GM19238 (cell line): ENCODE results near the gene TBKBP1.

Experiments
- DNase-seq: peaks from one replicate; pipeline ENCODE4 v3.0.0; 2011; ENCODE audit warnings: low spot score; ENCODE audit not compliant: insufficient read length

Gene TBKBP1

DNA sequence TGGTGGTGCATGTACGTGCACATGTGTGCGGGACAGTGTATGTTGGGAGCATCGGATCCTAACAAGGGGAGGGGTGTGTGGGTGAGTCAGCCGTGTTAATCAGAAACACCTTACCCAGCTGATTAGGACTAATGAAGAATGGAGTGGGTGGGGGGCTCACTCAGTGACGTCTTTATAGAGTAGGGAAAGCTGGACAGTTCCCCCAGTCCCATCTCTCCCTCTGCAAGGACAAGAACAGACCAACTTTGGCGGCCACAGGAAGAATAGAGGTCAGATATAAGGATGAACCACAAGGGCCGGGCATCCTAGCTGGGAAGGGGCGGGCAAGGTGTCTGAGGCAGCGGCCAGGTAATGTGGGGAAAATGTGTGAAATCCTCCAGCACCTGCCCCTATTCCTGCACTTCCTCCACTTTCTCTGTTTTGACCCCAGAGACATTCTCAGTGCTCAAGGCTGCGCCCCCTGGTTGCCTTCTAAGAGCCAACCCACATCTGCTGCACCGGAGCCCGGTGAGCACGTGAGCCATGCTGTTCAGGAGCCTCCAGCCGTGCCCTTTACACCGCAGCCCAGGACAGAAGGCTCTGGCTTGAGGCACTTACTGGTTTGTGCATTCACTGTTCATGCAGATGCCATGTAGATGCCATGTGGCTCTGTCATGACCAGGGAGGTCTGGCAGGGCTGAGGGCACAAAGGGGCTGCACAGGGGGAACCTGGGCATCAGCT lies 20.2 kb downstream of the TBKBP1 start:
- DNase-seq = no peak

DNA sequence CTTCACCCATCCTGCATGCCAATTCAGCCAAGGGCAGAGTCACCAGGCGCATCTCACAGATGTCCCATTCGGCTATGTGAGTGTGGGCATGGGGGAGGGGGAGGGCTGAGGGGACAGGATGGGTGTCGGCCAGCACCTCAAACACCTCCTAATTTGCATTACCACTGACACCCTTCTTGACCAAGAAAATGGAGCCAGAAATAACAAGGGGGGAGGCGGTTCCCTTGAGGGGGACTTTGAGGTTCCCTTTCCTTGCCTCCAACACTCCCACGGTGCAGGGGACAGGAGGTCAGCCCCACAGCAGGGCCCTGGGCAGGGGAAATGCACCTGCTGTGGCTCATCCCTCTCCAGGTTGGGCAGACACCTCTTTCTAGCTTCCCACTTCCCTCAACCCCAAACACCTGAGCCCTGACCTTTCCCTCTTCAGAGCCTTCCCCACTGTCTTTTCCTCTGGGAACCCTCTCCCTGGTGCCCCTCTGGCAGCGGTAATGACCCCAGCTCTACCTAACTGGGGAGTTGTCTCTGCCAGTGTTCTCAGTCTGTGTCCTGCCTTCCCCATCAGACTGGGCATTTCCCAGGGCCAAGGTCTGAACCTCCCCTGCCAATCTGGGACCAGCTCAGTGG lies 20.9 kb downstream of the TBKBP1 start:
- no peak for DNase-seq

DNA sequence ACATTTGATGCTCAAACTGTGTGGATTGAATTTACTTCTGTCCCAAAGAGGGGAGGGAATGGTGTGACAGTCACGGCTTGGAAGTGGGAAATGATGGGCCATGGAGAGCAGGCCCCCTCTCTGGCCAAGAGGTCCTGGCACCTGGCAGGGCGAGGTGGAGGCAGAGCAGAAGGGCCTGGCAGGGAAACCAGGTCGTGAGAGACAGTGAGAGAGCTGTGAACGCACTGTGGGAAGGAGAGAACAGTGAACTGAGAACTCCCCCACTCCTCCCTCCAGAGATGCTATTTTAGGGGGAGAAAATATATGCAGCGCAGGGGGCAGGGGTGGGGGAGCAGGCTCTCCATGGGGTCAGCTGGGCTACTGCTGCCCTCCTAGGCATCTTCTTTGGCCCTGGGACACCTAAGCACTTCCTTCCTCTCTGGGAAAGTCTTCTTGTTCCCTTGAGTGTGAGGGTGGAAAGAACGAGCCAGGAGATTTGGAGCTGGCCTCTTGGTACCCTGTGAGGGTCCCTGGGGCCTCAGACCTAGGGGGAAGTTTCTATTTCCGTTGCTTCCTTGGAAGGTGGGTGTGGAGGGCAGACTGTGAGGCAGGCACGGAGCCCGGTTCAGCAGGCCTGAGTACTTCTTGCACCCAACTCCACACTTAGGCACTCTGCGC lies 21.8 kb downstream of the TBKBP1 start:
- no peak for DNase-seq

DNA sequence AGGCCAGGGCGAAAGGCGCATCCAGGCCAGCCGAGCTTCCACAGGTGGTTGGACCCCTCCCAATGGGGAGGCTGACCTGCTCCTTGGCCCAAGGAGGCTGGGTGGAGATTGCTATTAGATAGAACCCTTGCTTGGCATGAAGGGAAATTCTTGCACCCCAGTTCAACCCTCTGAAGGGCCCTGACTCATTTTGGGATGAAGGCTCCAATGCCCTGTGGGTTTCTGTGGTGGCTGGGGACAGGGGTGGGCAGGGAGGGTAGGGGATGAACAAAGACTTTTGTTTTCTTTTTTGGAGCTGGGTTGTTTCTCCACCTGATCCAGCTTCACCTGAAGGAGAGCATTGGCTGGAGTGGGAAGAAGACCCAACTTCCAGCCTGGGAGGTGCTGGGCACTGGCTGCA lies 22.4 kb downstream of the TBKBP1 start:
- no peak for DNase-seq

DNA sequence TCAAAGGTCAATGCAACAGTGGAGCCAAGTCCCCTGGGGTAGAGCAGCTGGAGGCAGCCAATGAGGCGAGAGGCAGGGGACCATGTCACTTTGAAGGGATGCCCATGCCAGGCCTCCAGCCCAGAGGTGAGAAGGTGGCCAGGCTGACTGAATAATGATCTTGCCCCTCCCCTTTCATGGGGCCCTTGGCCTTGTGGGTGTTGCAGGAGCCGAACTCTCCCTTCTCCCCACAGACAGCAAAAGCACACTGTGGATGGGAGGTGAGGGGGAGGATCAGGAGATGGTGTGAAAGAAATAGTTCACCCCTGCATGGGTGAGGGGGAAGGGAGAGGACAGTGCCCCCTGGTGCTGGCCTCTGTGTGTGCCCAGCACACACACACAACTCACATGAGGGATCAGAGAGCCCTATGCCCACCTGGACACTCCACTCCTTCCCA lies 23.3 kb downstream of the TBKBP1 start:
- DNase-seq = no peak

DNA sequence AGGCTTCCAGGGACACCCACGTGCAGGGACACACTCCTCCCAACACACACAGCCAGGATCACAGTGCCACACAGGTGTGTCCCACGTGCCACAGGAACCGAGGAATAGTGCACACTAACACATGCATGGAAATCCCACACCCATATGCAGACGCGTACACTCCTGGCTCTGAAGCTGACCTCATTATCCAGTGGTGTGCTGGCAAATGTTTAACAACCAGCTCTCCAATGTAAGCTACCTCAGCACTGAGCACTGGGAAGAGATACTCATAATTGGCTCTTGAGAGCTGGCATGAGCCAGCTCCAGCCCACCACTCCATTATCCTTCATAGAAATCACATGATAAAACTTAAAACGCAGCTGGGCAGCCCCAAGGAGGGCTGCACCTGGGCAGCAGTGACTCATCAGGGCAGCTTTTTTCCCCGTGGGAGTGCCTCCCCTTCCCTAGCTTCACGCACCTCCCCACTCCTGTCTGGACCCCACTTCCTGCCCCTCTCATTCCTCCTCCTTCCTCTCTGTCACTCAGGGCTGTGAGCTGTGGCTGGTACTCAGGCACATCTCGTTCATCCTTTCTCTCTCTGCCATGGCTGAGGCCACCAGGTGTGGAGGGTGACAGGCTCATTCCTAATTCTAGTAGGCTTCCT lies 24.1 kb downstream of the TBKBP1 start:
- no peak for DNase-seq

DNA sequence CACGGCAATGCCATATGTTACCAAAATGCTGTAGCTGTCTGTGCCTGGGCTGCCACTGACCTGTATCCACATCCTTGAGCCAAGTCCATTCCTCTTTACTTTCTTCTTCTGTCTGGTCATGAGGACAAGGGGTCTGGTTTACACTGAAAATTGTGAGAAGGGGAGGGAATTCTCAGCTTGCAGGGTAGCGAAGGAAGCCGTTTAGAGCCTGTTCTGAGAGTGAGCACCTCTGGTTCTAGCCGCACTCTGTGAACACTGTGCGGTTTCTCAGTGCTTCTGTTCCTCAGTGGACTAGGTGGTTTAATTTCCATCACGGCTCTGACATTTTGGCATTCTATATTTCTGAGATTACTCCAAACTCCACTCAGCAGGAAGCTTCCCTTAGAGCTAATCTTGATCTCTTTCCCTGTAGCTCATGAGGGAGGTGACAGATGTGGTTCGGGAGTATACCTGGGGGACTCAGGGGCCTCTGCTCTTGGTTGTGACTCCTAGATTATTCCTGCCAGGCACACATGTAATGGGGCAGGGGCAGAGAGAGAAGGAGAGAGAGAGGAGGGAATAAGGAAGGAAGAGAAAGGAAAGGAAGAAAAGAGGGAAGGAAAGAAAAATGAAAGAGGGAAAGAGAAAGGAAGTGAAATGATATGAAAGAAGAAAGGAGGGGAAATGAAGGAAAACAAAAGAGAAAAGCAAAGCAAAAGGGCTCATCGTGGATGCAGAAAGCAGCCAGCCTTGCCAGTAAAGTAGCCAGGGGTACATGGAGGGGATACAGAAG lies 24.9 kb downstream of the TBKBP1 start:
- DNase-seq = no peak

DNA sequence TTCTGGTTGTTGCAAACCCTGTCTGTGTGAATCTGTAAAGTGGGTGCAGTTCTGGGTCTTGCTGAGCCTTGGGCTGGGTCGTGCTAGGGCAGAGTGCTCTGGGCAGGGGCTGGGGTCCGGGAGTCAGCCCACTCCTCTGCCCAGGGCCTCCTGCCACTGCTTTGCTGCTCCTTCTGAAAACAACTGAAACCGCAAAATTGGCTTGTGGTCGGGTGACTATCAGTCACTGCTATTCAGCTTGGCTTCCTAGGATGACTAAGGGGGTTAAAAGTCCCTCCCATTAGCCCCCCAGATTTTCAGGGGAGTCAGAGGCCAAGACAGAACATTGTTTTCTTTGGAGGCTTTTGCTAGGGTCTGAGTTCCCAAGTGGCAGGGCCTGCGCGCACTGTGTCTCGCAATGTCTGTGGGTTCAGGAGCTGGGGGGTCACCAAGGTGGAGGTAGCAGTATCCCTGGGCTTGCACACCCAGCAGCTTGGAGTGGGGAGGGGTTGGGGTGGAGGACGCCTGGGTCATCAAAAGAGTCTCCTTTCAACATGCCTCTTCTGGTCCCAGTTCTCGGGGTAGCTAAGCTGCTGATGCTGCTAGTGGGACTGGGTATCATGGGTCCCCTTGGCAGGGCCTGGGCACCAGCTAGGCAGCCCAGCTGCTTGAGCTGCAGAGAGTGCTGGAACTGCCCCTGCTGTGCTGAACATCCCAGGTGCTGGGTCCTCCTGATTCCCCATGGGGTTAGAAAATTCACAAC lies 25.6 kb downstream of the TBKBP1 start:
- DNase-seq = no peak

DNA sequence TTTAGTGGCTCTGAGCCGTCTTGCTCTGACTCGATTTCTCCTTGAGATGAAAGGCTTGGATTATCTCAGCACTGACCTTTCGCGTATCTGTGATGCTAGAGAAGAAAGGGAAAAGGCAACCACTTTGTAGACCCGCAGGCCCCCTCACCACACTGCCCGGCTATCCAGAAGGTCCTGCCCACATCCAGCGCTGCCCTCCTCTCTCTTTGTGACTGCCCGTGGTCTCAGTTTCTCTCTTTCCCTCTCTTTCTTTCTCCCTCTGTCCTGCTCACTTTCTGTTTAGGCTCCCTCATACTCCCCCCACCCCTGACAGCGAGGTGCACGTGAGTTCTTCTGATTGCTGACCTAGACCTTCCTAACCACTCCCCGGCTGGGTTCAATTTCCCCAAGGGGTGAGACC lies 26.2 kb downstream of the TBKBP1 start:
- no peak for DNase-seq

DNA sequence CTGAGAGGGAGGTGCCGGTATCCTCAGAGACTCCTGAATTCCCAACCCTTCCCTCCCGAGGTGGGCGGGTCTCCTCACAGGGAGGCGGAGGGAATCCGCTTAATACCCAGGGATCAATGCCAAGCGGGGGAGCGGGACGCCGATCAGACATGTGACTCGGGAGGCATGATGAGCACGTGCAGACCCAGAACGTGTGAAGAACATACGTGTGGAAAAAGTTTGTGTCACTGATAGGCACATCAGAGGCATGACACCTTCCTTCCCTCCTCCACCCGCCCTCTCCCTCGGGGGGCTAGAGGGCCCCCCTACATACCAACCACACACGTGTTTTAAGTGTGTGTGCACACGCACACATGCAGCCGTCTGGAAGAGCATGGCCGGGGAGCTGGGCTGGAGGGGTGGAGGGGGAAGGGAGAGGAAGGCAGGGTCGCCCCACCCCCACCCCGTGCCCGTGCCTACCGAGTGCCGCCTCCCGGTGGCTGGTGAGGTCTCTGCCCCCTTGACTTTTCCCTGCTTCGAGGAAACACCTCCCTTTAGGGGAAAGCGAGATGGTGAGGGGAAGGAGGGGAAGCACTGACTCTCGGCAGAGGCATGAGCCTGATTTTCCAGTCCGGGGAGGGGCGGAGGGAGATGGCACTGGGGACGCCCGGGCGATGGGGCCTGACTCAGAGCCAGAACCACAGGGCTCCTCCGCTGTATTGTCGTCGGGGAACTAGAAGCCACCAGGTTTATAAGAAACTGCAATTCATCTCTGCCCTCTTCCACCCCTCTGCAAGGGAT lies 27.0 kb downstream of the TBKBP1 start:
- peak; percentile 59 for DNase-seq

DNA sequence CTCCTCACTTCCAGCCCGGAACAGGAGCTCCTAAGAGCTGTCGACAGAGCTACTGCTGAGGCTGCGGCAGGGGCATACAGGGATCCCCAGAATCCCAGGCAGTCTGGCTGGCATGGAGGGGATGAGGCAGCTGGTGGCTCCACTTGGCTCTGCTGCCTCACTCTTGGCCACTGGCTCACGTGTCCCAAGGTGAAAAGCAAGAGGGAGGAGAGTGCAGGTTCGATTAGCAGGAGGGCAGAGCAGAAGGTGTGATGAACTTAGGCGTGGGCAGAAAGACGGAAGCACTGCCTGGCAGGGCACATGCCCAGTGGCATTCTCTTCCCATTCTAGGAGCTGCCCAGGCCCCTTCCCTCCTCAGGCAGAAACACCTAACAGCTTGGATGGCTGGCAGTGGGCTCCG lies 27.8 kb downstream of the TBKBP1 start:
- no peak for DNase-seq

DNA sequence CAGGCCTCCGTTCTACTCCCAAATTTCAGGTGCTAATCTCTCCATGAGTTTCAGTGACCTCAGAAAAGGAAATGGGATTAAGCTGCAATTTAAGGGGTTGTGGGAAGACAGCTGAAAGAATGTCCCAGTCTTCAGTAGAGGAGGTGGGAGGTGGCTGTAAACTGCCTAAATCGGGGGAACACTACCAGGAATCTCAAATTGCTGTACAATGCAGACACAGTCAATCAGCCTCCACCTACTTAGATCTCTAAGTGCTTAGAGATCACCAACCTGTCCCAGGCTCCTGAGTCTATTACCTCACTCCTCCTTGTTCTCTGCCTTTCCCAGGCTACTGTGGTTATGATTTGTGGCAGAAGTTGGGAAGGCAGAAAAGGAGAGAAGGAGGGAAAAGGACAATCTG lies 30.7 kb downstream of the TBKBP1 start:
- DNase-seq = no peak

DNA sequence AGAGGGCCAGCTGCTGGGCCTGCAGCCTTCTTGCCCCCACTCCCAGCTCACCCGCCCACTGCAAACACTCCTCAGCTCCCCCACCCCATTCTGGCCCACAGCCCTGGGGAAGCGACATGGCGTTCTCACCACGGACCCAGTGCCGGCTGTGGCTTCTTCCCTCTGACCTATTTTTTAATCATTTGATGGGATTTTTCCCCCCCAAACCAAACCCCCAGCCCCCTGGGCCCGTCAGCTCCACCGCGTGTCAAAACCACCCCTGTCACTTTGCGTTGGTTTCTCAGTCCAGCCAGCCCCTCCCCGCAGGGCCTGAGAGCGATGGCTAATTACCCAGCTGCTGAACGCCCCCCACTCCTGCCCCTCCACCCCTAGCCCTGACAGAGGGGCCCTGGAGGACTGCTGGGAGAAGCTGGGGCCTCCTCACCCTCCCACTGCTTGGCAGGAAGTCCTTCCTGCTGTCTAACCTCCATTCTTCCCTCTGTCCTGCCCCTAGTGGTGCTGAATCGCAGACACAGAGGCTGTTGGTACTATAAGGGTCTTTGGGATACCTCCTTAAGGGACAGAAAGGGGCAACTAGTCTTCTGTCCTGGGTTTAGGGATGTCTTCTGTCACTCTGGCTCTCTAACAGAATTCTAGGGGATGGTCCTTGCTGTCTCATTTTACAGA lies 31.6 kb downstream of the TBKBP1 start:
- no peak for DNase-seq

DNA sequence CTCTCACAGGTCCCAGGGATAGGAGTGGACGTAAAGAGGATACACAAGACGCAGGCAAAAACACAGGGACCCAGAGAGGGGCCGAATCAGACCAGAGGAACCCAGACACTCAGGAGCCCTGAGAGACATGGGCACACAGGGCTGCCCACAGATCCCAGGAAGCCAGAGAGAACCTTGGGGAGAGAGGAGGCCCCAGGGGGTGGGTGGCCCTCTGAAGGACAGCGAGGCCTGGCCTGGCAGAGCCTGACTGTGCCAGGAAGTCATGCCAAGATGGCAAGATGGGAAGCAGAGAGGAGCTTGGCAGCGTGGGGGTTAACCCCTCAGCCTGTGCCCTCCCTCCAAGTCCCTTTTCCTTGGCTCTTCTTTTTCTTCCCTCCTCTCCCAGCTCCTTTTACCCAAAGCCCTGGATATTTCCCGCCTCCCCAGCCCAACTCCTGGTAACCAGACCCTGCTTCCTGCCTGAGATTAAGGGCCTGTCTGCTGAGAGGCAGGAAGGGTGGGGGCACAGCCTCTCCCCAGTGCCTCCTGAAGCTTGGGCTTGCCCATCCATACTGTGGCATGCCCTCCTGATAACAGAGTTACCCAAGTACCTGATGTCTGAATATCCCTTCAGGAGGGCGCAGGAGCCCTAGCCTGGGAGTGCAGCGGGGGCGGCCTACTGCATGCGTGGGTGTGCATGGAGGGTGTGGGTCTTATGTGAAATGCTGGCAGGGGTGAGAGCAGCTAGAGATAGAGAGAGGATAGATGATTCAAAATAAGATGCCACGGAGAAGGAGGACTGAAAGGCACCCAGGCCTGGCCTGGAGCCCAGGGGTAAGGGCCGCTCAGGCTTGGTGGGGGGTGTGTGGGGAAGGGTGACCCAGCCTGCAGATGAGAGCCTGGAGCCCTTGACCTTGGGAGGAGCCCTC lies 33.1 kb downstream of the TBKBP1 start:
- DNase-seq = no peak

DNA sequence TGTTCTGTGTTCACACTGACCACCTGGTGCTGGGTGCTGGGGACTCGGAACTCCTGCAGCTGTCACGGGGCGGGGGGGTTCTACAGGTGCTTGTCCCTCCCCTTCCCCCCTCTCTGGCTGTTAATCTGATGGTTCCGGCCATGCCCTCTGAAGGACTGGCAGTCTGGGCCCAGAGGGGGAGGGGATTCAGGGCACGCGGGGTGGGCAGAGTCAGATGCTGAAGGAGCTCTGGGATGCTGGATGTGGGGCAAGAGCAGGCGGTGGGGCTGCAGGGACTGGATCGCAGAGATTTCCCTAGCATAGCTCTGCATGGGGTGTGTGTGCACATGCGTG lies 33.7 kb downstream of the TBKBP1 start:
- DNase-seq = no peak

DNA sequence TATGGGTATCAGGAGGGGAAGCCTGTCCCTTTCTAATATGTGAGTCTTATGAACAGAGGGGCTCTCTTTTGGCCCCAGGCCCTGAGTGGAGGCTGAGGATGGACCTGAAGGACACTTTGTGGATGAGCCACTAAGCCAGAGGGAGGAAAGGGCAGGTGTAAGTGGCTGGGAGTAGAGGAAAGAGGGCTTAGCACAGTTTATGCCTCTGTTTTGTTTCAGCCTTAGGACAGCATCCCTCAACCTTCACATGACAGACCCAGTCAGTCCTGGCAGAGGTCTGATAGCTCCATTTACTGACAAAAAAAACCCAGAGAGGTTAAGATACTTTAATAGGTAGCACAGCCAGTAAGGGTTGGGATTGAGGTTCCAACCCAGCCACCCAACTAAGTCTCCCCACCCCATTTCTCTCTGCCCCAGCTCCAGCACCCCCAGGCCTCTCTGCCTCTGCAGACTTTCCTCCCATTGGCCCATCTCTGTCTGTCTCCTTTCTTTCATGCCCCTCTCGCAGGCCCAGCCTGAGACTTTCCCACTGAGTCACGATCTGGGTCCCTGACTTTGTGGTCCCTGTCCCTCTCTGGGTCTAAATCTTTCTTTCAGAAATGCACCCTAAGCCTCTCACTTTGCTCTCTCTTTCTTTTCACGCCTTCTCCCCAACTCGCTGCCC lies 34.4 kb downstream of the TBKBP1 start:
- no peak for DNase-seq

DNA sequence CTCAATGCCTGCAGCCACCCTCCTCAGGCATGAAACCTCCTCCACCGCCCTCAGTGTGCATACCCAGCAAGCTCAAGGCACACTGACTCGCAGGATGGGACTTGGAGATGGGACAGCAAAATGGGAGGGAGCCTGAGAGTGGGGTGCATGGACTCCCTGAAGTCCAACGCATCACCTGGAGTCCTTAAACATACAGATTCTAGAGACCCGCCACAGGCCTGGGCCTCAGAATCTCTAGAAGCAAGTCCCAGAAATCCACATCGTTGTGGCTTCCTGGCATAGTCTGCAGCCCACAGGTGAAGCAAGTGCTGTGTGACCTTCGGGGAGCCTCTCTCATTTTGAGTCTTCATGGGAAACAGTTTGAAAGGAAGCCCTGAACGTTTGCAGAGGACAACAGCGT lies 35.5 kb downstream of the TBKBP1 start:
- DNase-seq = no peak

DNA sequence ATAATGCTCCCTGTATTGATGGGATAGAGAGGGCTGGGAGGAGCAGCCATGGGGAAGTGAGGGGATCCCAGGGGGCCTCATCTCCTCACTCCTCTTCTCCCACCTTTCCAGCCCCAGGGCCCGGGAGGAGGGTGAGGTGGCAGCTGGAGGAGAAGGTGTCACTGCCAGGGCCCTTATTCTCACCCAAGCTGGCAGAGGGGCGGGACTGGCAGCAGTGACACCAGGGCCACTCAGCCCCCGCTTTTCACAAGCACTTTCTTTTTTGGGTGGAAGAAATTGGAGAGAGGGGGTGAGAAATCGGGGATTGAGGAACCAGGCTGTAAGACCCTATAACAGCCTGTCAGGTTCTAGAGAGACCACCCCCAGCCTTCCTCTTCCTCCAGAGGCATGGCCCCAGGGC lies 36.7 kb downstream of the TBKBP1 start:
- no peak for DNase-seq
